Measurements from ENCODE around the gene LDB2.

LDB2 gene

GRCh38 chr4:16714191-16714590, 184.3 kb downstream of the LDB2 start:
- no peak for DNase-seq

- DNase-seq: no peak
These were observed 184.7 kb downstream of the LDB2 start for GRCh38 chr4:16713696-16714095.

DNA sequence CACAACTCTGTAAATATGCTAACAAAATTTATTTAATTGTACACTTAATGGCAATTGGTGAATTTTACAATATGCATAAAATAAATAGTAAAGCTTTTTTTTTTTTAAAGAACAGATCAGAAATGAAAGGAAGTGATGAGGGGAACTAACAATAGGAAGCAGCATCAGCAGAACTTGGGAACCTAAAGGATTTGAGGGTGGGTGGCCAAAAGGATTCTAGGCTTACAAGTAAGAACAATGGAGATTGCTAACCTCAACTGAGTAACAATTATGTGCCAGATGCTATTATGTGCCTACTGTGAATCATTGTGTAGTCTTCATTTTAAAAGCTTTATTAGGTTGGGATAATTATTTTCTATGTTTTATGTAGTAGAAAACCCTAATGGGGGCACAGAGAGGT, 185.2 kb downstream of the LDB2 start:
- no peak for DNase-seq

DNA sequence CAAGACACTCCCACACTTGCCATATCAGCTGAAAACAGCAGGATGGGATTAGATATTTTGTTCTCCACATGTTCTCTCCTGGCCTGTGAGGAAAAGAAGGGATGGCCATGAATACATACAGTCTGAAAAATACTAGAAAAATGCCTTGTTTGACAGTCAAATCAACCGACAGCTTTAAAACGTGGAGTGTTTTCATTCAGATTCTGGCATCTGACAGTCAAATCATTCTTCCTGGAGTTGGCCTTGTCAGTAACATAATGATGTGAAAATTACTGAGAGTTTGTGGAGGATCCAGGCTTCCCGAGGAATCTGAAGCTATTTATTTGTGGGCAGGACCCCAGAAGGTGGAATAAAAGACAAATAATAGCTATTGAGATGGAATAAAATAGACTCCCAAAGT, 188.2 kb downstream of the LDB2 start:
- no peak for DNase-seq

DNA sequence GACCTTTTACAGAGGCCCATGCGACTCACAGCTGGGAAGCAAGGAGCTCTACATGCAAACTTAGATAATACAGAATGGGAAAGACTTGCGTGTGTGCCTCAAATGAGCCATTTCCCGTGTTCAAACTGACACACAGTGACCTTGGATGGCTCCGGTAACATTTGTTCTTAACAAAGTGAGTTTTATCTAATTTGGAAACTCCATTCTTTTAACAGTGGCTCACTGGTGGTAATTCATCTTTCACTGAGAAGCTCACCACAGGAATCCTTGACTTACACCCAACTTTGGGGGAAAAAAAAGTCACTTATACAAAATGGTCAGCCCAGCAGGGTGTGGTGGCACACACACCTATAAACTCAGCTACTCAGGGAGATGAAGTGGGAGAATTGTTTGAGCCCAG, 190.6 kb downstream of the LDB2 start:
- DNase-seq: no peak

DNA sequence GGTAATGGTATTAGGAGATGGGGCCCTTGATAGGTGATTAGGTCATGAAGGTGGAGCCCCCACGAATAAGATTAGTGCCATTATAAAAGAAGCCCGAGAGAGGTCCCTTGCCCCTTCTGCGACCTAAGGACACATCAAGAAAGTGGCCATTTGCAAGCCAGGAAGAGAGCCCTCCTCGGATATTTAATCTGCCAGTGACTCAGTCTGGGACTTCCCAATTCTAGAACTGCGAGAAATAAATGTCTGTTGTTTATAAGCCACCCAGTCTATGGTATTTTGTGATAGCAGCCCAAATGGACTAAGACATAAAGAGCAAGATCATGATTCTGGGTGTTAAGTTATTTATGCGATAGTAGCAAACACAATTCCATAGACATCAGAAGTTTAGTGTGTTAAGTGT, 192.2 kb downstream of the LDB2 start:
- no peak for DNase-seq

DNA sequence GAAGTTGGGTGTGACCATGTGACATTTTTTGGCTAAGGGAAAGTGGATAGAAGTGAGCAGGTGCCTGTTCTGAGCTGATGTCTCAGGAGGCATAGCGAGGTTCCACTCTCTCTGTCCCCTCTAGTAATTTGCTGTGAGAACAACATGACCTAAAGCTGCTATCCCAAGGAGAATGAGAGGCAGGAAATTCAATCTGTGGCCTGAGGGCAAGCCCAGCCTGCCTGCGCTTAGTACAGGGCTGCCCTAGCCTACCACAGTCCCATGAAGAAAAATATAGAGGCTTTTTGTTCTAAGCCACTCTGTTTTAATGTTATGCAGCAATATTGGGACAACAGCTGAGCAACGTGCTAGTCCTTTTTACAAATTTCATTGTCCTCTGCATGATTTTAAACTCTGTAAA, 193.1 kb downstream of the LDB2 start:
- DNase-seq: no peak

GRCh38 chr4:16704489-16704888, 194.0 kb downstream of the LDB2 start:
- no peak for DNase-seq

DNA sequence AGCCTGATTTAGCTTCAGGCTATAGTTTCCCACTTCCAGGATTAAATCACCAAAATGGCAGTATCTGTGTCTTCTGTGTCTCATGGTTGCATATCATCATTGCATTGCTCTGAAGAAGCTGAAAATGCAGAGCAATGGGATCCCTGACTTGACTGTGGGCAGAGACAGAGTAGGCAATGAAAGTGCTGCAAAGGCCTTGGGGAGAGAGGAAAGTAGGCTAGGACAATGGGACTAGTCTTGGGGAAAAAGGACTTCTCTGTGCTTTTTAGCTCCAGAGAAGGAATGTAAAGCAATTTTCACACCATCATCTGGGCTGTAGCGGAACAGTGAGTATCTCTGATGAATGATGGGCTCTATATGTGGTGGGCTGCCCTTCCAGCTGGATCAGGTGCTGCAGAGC, 202.5 kb downstream of the LDB2 start:
- no peak for DNase-seq

GRCh38 chr4:16694884-16695276, 203.6 kb downstream of the LDB2 start:
- DNase-seq: no peak

DNA sequence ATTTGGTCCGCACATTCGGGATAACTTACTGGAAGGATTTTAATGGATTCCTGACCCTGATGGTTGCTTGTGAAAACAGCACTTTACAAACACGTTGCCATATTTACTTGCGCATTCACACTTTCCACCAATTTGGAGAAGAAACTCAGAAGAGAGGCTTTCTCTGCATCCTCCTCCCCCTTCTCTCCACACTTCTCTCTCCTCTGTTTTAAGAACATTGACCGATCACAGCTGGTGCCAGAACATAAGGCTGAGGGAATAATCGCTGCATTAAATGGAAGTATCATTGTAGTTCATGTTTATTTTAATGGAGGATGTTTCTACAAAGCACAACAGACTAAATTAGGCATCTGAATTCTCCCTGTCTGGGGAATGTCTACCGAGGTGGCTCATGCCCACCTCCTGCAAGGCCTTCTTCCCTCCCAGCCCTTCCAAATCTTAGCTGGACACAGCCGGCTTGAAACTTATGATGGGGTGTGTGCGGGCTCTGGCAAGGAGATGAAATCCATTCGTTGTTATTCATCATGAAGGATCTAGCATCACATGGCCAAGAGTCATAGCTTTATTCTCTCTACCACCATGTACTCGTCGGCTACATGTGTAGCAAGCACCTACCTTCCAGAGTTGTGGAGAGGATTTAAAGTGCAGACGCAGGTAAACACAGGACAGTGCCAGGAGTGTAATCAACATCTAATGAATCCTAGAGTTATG, 204.1 kb downstream of the LDB2 start:
- DNase-seq: no peak

GRCh38 chr4:16693641-16694040, 204.8 kb downstream of the LDB2 start:
- no peak for DNase-seq

DNA sequence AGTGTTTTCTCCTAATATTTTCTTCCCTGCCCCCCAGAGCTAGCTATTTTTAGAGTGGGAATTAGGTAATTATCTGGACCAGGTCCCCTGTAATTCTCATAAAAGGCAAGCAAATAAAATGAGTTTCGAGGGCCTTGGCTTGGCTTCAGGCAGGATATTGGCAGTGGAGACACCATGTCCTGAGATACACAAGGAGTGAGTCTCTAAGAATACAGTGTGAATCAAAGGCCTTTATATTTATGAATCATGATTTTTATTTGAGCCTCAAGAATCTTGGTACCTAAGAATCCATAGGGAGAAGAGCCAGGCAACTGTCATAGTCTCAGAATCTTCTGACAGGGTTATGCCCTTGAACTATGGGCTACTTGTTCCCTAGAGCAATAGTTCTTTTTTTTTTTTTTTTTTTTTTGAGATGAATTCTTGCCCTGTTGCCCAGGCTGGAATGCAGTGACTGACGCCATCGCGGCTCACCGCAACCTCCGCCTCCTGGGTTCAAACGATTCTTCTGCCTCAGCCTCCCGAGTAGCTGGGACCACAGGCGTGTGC, 205.4 kb downstream of the LDB2 start:
- DNase-seq: no peak

DNA sequence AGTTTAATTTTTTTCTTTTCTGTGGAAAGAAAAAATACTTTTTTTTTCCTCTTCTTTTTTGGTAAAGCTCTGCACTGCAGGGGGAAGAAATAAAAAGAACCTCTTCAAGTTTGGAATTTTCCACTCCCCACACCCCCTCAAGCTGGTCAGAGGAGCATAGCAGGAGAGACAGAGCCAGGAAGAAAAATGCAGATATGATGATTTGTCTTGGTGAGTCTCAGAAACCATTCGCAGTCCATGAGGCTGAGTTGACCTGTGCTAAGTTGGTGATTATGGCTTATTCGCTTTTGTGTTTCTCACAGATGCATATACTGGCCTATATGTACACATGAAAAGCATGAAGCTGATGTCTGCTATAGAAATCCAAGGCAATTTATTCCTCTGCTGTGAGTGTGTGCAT, 205.9 kb downstream of the LDB2 start:
- DNase-seq: no peak

DNA sequence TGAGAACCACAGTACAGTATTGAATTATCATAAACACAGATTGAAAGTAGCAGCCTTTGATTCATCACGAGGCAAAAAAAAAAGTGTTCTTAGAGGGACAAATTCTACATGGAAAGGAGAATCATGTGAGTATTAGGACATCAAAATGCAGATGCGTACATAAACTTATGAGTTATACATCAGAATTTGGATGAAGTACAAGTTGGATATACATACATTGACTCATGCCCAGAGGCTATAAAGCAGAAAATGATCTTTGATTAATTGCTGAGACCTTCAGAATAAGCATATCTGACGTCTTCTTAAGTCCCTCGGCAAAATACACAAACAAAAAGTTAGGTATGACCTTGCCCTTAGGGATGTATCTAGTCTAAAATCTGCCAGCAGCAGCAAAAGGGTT, 206.4 kb downstream of the LDB2 start:
- no peak for DNase-seq

DNA sequence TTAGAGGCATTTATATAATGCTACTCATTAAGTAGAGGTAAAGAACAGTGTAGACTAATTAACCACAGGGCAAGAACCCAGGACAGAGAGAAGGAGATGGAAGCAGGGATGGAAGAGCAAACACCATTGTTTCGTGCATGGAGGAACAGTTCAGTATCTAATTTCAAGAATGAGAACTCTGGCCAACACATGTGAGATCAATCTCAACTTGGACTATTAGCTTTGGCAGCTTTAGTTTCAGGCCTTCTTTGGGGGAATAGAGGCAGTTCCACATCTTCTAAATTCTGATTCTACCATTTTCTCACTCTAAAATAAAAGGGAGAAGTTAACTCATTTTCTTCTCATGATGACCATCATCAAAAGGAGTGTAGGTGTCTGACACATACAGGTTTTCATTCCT, 207.0 kb downstream of the LDB2 start:
- no peak for DNase-seq

DNA sequence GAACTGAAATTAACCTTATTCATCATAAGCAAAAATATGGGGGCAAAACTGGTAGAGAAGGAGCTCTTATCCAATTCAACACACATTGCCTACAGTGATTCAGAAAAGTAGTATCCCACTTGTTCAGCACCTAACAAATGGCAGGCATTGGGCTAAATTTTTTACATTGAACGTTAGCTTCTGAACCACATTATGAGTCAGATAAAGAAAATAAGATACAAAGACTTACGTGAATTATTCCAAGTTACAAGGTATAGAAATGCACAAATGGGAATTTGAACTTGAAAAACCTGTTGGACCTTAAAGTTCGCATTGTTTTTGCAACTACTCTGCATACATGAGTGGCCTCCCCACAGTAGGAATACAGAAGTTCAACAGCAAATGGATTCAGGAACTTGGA, 210.6 kb downstream of the LDB2 start:
- no peak for DNase-seq

DNA sequence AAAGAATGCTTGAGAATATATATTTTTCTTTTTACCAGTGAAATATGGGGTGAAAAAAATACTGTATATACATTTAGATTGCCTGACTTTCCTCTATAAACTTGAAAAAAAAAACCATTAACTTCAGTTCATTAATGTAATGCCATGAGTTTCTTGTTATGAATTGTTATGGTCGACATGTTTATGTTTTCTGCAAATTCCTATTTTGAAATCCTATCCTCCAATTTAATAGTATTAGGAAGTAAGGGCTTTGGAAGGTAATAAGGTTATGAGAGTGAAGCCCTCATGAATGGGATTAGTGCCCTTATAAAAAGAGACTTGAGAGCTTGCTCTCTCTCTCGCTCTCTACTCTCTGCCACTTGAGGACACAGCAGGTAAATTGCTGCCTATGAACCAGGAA, 211.4 kb downstream of the LDB2 start:
- no peak for DNase-seq

GRCh38 chr4:16686195-16686594, 212.2 kb downstream of the LDB2 start:
- DNase-seq: no peak

GRCh38 chr4:16685536-16685935, 212.9 kb downstream of the LDB2 start:
- no peak for DNase-seq

DNA sequence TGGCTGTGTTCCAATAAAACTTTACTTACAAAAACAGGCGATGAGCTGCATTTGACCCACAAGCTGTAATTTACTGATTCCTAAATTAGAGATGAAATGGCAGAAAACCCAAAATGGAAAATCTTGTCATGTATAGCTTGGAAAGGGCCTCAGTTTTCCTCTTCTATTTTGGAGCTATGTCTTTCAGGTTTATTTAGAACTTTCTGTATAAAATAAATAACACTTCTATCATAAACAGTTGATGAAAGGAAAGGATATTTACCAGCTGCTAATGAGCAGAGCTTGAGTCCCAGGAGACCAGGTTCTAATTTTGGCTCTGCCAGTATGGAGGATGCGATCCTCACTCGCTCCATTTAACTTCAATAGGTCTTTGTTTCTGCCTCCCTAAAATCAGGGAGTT, 213.5 kb downstream of the LDB2 start:
- no peak for DNase-seq

DNA sequence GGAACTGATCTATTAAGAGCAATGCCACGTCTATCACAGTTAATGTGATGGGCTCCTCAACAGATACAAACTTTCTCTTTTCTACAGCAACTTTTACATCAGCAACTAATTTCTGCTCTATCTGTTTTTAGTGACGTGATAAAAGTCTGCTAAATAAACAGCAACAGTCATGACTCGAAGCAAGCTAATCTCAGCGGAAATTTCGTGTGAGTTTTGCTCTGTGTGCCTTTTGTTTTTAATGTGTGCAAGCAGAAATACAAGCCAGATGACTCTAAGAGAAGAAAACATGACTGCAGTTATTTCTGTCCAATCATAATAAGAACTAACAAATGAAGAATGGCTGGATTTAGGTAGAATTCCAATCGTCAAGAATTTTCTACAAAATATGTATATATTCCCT, 214.3 kb downstream of the LDB2 start:
- DNase-seq: no peak

DNA sequence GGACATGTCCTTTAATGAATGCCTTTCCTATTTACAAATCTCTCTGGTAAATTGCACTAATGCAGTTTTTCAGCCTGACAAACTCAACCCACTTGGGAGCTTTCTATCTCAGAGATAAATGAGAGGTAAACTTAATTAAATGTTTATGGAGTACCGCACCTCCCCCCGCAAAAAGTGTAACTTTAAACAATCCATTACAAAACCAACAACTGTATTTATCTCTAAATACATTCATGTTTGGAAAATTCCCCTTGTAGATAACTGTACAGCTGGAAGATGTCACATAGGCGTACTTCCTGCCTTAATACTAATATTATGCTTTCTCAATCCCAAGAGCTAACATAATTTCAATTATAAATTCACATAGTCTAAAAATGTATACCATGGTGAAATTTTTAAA, 215.5 kb downstream of the LDB2 start:
- DNase-seq: no peak

GRCh38 chr4:16677001-16677944, 221.2 kb downstream of the LDB2 start:
- no peak for DNase-seq
